ENCODE measurements around the gene REPS1. TPM values are rescaled to one million over a fixed set of nuclear protein-coding genes. Genes with fewer than 3 reads are reported as not detected.
A peak's percentile ranks its signal among the peaks of the same experiment; 100 is the strongest.
"Not testable (repeated sequence)": the region's sequence is repeated elsewhere in the genome, so short reads cannot be mapped to it uniquely, and the experiment has no call there.

The REPS1 gene
- total RNA-seq, 2 donors from 2014 or later = 73.4 to 88.6 TPM

GRCh38 chr6:139016337-139017213, 28.5 kb upstream of the REPS1 start:
- ATAC-seq (no peak), DNase-seq (no peak)
- Mint-ChIP-seq H3K27me3 (no peaks in the 10 kb centered on the region), H3K4me1 (peaks cover 2% of the 10 kb centered on the region), H3K27ac (no peak overlapping the region), H3K36me3 (ENCODE audit: low read depth) (no peaks in the 10 kb centered on the region), H3K4me3 (no peak overlapping the region)
- H3K9me3 ChIP-seq (ENCODE audit: control insufficient read depth, low read length, poor library complexity, severe bottlenecking) = no peaks in the 10 kb centered on the region

GRCh38 chr6:139014945-139015344, 26.9 kb upstream of the REPS1 start:
- no peak for ATAC-seq
- H3K4me1 Mint-ChIP-seq = peaks cover 2% of the 10 kb centered on the region

GRCh38 chr6:139013185-139013800, 25.2 kb upstream of the REPS1 start:
- Mint-ChIP-seq H3K4me1 (peaks cover 2% of the 10 kb centered on the region), H3K4me3 (no peak overlapping the region), H3K27me3 (no peaks in the 10 kb centered on the region), H3K36me3 (ENCODE audit: low read depth) (no peaks in the 10 kb centered on the region), H3K27ac (no peak overlapping the region)
- no peaks in the 10 kb centered on the region for H3K9me3 ChIP-seq (ENCODE audit: control insufficient read depth, low read length, poor library complexity, severe bottlenecking)
- DNase-seq (no peak), ATAC-seq (no peak)

More at GRCh38 chr6:139014945-139015344, 26.9 kb upstream of the REPS1 start:
- no peaks in the 10 kb centered on the region for H3K36me3 Mint-ChIP-seq (ENCODE audit: low read depth)
- H3K27me3 Mint-ChIP-seq = no peaks in the 10 kb centered on the region
- H3K4me3 Mint-ChIP-seq = no peak overlapping the region
- H3K27ac Mint-ChIP-seq = no peak overlapping the region
- no peak for DNase-seq
- H3K9me3 ChIP-seq (ENCODE audit: control insufficient read depth, low read length, poor library complexity, severe bottlenecking) = no peaks in the 10 kb centered on the region

GRCh38 chr6:139011980-139012379, 23.9 kb upstream of the REPS1 start:
- H3K27ac Mint-ChIP-seq = no peak overlapping the region
- no peak for DNase-seq

GRCh38 chr6:139010674-139011073, 22.6 kb upstream of the REPS1 start:
- DNase-seq (no peak), ATAC-seq (no peak)
- Mint-ChIP-seq H3K36me3 (ENCODE audit: low read depth) (no peaks in the 10 kb centered on the region), H3K27me3 (no peaks in the 10 kb centered on the region), H3K4me3 (no peak overlapping the region), H3K27ac (no peak overlapping the region), H3K4me1 (no peaks in the 10 kb centered on the region)
- no peaks in the 10 kb centered on the region for H3K9me3 ChIP-seq (ENCODE audit: control insufficient read depth, low read length, poor library complexity, severe bottlenecking)

More at GRCh38 chr6:139011980-139012379, 23.9 kb upstream of the REPS1 start:
- Mint-ChIP-seq H3K4me1 (peaks cover 2% of the 10 kb centered on the region), H3K36me3 (ENCODE audit: low read depth) (no peaks in the 10 kb centered on the region), H3K4me3 (no peak overlapping the region), H3K27me3 (no peaks in the 10 kb centered on the region)
- H3K9me3 ChIP-seq (ENCODE audit: control insufficient read depth, low read length, poor library complexity, severe bottlenecking) = no peaks in the 10 kb centered on the region
- no peak for ATAC-seq

GRCh38 chr6:139008117-139008516, 20.1 kb upstream of the REPS1 start:
- Mint-ChIP-seq H3K4me3 (no peak overlapping the region), H3K4me1 (no peaks in the 10 kb centered on the region), H3K36me3 (ENCODE audit: low read depth) (peaks cover 6% of the 10 kb centered on the region), H3K27me3 (peaks cover 7% of the 10 kb centered on the region), H3K27ac (no peak overlapping the region)
- H3K9me3 ChIP-seq (ENCODE audit: control insufficient read depth, low read length, poor library complexity, severe bottlenecking) = no peaks in the 10 kb centered on the region
- ATAC-seq (no peak), DNase-seq (no peak)

- peaks cover 7% of the 10 kb centered on the region for H3K27me3 Mint-ChIP-seq
- no peak overlapping the region for H3K4me3 Mint-ChIP-seq
- no peak overlapping the region for H3K27ac Mint-ChIP-seq
- H3K9me3 ChIP-seq (ENCODE audit: control insufficient read depth, low read length, poor library complexity, severe bottlenecking) = no peaks in the 10 kb centered on the region
- no peak for DNase-seq
- ATAC-seq = no peak
- no peaks in the 10 kb centered on the region for H3K4me1 Mint-ChIP-seq
- H3K36me3 Mint-ChIP-seq (ENCODE audit: low read depth) = peaks cover 6% of the 10 kb centered on the region
Observed at GRCh38 chr6:139007428-139007827, 19.4 kb upstream of the REPS1 start.

GRCh38 chr6:139006477-139006876, 18.4 kb upstream of the REPS1 start:
- H3K4me3 Mint-ChIP-seq = no peak overlapping the region
- no peak for ATAC-seq

GRCh38 chr6:139003751-139004150, 15.7 kb upstream of the REPS1 start:
- no peak overlapping the region for H3K4me3 Mint-ChIP-seq

More at GRCh38 chr6:139006477-139006876, 18.4 kb upstream of the REPS1 start:
- Mint-ChIP-seq H3K4me1 (no peaks in the 10 kb centered on the region), H3K27ac (no peak overlapping the region), H3K36me3 (ENCODE audit: low read depth) (peaks cover 6% of the 10 kb centered on the region), H3K27me3 (peaks cover 7% of the 10 kb centered on the region)
- no peaks in the 10 kb centered on the region for H3K9me3 ChIP-seq (ENCODE audit: control insufficient read depth, low read length, poor library complexity, severe bottlenecking)
- no peak for DNase-seq

GRCh38 chr6:138999949-139000725, 12.1 kb upstream of the REPS1 start:
- DNase-seq (no peak), ATAC-seq (no peak)
- H3K27ac Mint-ChIP-seq = peak overlapping the region; percentile 0
- no peak overlapping the region for H3K4me3 Mint-ChIP-seq
- H3K36me3 Mint-ChIP-seq (ENCODE audit: low read depth) = peaks cover 4% of the 10 kb centered on the region
- no peaks in the 10 kb centered on the region for H3K4me1 Mint-ChIP-seq
- peaks cover 3% of the 10 kb centered on the region for H3K27me3 Mint-ChIP-seq
- no peaks in the 10 kb centered on the region for H3K9me3 ChIP-seq (ENCODE audit: control insufficient read depth, low read length, poor library complexity, severe bottlenecking)

More at GRCh38 chr6:139003751-139004150, 15.7 kb upstream of the REPS1 start:
- Mint-ChIP-seq H3K36me3 (ENCODE audit: low read depth) (peaks cover 6% of the 10 kb centered on the region), H3K27me3 (peaks cover 7% of the 10 kb centered on the region), H3K4me1 (no peaks in the 10 kb centered on the region), H3K27ac (no peak overlapping the region)
- ATAC-seq = no peak
- no peaks in the 10 kb centered on the region for H3K9me3 ChIP-seq (ENCODE audit: control insufficient read depth, low read length, poor library complexity, severe bottlenecking)
- no peak for DNase-seq

GRCh38 chr6:138997136-138997535, 9.1 kb upstream of the REPS1 start:
- Mint-ChIP-seq H3K36me3 (ENCODE audit: low read depth) (no peaks in the 10 kb centered on the region), H3K4me3 (no peak overlapping the region), H3K27ac (no peak overlapping the region), H3K4me1 (no peaks in the 10 kb centered on the region), H3K27me3 (no peaks in the 10 kb centered on the region)
- H3K9me3 ChIP-seq (ENCODE audit: control insufficient read depth, low read length, poor library complexity, severe bottlenecking) = no peaks in the 10 kb centered on the region
- DNase-seq (no peak), ATAC-seq (no peak)

- Mint-ChIP-seq H3K4me3 (no peak overlapping the region), H3K27me3 (no peaks in the 10 kb centered on the region), H3K36me3 (ENCODE audit: low read depth) (no peaks in the 10 kb centered on the region), H3K4me1 (no peaks in the 10 kb centered on the region), H3K27ac (no peak overlapping the region)
- no peak for DNase-seq
- no peaks in the 10 kb centered on the region for H3K9me3 ChIP-seq (ENCODE audit: control insufficient read depth, low read length, poor library complexity, severe bottlenecking)
- no peak for ATAC-seq
Observed at GRCh38 chr6:138996524-138996923, 8.5 kb upstream of the REPS1 start.

GRCh38 chr6:138993410-138993809, 5.4 kb upstream of the REPS1 start:
- not testable (repeated sequence) for H3K4me3 Mint-ChIP-seq; H3K9me3 ChIP-seq (ENCODE audit: control insufficient read depth, low read length, poor library complexity, severe bottlenecking); ATAC-seq; H3K36me3 Mint-ChIP-seq (ENCODE audit: low read depth); H3K4me1 Mint-ChIP-seq; H3K27ac Mint-ChIP-seq; DNase-seq; H3K27me3 Mint-ChIP-seq

Data from T-helper 17 cell (primary cell).